Fibroblast of lung (primary cell): ENCODE results near the gene MLLT10.

Experiments
- EZH2 ChIP-seq: IDR thresholded peaks from 2 replicates; pipeline ENCODE4 v1.5.1; 2012; ENCODE audit warnings: low read length, control low read depth, mild to moderate bottlenecking; ENCODE audit errors: missing control alignments
- TF ChIP-seq, protein P1 (sequence below), 2 donors: IDR thresholded peaks in 1 of 2; conservative IDR thresholded peaks in 1 of 2; 1 replicate in 1 of 2; 2 replicates in 1 of 2; pipeline ENCODE4 v1.5.1; 2011 to 2012; ENCODE audit warnings: low read length in 2 of 2, control low read depth in 1 of 2, inconsistent platforms in 1 of 2, low read depth in 1 of 2, mild to moderate bottlenecking in 1 of 2

DNA sequence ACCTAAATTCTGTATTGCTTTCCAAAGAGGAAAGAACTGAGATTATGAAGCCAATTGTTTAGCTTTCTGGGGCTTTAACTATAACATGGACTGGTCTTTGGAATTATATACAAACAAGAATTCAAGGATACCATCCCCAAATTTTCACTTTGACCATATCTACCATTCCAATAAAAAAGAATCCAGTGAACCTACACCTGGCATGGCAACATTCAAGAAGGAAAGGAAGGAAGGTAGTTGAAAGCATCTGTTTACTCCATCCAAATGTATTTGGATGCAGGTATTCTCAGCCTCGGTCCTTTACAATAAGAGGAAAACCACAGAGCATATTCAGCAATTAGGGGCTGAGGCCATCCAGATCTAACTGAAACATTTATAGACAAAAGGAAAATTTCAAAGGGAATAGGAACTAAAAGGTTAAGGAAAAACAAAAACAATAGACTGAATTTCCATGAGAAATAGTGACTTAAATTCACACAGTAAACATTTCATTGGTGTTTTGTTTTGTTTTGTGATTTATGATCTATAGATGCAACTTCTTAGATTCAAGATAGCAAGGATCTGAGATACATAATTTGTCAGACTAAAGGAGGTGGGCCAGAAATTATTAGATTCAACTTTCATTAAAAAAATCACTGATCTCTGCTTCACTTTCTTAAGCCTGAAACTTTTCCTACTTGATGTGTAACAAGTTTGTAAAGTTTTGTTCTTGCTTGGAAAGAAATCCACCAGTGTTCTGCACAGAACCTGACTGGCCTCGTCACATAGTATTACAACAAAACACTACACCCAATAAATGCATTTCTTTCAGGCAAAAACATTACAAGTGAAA, 21.2 kb upstream of the MLLT10 start:
- TF ChIP-seq, protein P1, sequence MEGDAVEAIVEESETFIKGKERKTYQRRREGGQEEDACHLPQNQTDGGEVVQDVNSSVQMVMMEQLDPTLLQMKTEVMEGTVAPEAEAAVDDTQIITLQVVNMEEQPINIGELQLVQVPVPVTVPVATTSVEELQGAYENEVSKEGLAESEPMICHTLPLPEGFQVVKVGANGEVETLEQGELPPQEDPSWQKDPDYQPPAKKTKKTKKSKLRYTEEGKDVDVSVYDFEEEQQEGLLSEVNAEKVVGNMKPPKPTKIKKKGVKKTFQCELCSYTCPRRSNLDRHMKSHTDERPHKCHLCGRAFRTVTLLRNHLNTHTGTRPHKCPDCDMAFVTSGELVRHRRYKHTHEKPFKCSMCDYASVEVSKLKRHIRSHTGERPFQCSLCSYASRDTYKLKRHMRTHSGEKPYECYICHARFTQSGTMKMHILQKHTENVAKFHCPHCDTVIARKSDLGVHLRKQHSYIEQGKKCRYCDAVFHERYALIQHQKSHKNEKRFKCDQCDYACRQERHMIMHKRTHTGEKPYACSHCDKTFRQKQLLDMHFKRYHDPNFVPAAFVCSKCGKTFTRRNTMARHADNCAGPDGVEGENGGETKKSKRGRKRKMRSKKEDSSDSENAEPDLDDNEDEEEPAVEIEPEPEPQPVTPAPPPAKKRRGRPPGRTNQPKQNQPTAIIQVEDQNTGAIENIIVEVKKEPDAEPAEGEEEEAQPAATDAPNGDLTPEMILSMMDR (conservative IDR thresholded peaks at IDR 0.05 in 1 of 2, IDR thresholded peaks at IDR 0.05 in 1 of 2; ENCODE audit: low read depth in 1 of 2, low read length in 2 of 2): no peak
- TF ChIP-seq EZH2: no peak
